Hematopoietic multipotent progenitor cell treated with erythropoietin and hydrocortisone succinate and interleukin-3 and kit ligand, for 6 days (in vitro differentiated cells): ENCODE measurements around the gene UBE3C.
"Not testable (repeated sequence)": the region's sequence is repeated elsewhere in the genome, so short reads cannot be mapped to it uniquely, and the experiment has no call there.

Experiments
- DNase-seq: peaks from one replicate; pipeline ENCODE4 v3.0.0-alpha.2; 2015

Gene UBE3C

GRCh38 chr7:157274094-157274634, 135.4 kb downstream of the UBE3C start:
- not testable (repeated sequence) for DNase-seq

- peak; percentile 44 for DNase-seq
Measured at GRCh38 chr7:157274991-157275427, 136.3 kb downstream of the UBE3C start.

DNA sequence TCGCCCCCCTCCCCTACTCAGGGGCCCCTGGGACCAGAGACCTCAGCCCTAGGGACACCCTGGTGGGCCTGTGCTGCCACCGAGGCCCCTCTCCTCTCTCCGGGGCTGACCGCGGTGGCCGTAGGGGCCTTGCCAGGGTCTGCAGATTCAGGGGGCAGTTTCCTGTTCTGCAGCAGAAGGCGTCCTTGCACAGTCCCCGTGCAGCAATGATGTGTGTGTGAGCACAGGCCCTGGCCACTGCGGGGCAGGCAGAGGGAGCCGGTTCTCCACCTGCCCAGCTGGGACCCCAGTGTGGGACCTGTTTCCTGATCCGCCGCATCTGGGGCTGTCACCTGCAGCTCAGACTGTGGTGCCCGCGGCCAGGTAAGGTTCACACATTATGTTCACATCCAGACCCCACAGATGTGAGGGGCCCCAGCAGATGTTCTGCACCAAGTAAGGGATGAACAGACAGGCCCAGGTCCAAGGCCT, 137.4 kb downstream of the UBE3C start:
- DNase-seq = no peak

DNA sequence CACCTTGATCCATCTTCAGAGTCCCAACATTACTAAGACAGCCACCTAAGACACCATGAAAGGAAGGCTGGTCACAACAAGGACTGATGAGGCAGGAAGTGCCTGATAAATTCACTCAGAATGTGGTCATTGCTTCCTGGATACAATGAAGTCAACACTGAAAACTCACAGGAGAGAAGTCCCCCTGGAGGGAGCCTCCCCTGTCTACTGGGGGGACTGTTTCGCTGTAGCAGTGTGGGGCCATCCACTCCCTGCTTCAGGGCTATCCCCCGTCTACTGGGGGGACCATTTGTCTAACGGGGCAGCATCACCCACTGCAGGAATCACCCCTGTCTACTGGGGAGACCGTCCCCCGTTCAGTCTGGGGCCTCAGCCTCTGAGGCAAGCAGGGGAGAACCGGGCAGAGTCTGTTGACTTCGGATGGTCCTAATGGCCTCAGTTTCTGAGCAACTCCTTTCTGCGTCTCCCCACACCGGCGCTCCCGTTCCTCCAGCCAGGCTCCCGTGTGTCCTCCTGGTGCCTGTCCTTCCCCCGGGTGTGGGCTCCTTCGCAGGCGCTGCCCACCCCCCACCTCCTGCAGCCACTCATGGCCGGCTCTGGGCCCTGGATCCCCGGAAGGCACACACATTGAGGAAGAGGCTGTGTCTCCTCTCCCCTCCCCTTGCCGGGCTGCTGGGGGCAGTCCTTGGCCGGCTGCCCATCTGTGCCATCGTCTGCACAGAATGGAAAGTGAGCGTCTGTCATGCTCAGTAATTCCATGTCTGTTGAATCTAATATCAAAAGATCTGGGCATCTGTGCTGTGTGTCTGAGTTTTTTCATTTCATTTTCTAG, 138.2 kb downstream of the UBE3C start:
- peak; percentile 82 for DNase-seq

DNA sequence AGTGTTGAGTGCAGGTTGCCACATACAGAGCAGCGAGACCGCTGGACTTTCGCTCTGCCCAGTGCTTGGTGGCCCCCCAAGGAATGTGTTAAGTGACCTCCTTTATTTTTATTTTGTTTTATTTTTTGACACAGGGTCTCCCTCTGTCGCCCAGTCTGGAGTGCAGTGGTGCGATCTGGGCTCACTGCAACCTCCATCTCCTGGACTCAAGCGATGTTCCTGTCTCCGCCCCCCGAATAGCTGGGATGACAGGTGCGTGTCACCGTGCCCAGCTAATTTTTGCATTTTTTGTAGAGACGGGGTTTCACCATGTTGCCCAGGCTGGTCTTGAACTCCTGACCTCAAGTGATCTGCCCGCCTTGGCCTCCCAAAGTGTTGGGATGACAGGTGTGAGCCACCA, 138.8 kb downstream of the UBE3C start:
- DNase-seq = not testable (repeated sequence)

DNA sequence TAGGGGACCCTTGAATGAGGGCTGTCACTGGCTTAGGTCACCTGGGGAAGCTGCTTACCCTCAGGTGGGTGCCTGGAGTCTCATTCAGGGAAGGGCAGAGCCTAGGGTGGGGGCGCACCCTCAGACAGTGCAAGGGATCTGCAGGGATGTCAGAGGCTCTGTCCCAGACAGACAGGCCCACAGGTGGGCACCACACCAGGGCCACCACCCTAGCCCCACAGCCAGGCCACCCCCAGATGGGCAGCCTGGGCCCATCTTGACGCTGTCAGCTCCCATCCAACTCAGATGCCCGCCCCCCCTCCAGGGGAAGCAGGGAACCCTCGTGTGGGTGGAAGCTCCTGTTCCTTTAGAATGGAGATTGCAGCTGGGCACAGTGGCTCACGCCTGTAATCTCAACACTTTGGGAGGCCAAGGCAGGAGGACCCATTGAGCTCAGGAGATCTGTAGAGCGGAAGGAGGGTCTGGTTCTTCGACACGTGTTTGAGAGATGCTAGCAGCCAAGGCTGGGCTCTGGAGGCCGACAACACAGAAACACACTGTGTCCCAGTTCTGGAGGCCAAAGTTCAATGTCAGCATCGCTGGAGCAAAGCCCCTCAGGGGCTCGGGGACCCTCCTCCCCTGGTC, 139.6 kb downstream of the UBE3C start:
- no peak for DNase-seq

DNA sequence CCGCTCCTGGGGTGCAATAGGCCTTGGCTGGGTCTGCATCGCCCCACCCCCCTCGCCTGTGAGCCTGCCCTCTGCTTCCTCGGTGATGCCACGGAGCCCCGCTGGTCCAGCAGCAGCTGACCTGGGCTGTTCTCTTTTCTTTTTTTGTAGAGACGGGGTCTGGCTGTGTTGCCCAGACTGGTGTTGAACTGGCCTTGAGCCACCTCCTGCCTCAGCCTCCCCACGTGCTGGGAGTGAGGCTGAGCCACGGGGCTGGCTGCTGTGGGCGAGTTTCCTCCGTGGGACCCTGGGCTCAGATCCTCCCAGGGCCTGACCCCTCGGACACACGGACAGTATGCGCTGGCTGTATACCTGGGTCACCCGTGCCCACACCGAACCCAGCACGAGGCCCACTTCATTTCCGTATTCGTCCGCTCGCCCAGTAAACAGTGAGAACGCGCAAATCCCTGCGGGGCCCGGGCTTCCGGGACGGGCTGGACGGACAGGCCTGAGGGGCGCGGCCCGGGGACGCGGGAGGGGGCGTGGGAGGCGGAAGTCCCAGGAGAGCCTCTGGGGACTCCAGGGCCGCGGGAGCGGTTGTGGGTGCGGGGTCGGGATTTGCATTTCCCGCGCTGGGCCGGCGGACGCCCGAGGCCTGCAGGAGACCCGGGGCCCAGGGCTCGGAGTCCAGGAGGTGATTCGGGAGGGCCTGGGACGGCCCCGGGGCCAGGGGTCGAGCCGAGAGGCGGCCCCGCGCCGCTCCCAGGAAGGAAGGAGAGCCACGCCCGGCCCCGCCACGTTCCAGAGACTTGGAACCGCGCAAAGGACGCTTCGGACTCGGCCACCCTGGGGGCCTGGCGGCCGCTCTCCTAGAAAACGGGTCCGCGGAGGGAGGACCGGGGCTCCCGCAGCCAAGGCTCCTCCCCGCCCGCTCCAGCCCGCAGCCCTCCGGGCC, 140.3 kb downstream of the UBE3C start:
- DNase-seq = no peak

DNA sequence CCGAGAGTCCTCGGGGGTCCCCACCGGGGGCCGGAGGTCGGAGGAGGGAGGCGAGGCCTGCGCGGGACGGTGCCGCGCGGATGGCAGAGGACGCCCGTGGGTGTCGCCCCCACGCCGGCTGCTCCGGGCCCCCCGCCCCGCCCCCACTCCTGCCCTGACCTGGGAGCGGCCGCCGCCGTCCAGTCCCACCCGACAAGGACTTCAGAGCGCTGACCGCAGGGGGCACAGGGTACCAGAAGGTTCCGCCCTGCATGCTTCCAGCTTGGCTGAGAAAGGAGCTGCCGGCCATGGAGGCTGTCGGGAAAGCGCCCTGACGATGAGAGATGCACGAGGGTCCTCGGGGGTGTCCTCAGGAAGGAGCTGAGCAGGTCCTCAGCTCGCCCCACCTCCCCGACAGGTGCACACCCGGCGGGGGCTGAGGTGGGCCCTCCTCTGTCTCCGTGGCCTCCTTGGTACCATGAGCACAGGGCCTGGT, 141.1 kb downstream of the UBE3C start:
- DNase-seq = no peak

DNA sequence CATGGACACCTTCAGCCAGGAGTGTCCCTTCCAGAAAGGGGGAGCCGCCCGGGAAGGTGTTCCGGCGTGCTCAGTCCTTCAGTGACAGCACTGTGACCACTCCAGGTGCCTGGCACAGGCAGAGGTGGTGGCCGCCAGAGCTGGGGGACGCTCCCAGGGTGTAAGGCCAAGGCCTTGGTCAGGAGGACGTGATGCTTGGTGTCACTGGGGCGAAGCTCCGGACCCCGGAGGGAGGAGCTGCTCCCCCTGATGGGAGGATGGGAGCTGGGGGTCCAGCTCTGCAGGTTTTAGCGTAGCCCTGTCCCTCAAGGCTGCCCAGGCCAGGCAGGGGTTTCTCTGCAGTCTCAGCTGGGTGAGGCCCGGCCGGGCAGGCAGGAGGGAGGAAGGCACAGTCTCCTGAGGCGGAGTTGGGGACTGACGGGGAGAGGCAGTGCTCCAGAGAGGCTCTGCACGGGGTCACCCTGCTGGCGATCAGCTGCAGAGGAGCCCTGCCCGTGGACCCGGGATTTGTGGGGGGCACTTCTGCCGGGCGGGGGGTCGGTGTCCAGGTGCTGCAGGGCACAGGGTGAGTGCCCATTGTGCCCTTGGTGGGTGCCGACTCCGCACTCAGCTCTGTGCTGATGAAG, 141.6 kb downstream of the UBE3C start:
- DNase-seq = no peak

- DNase-seq = no peak
Measured at GRCh38 chr7:157281221-157281998, 142.7 kb downstream of the UBE3C start.

GRCh38 chr7:157282141-157282801, 143.5 kb downstream of the UBE3C start:
- DNase-seq = no peak

DNA sequence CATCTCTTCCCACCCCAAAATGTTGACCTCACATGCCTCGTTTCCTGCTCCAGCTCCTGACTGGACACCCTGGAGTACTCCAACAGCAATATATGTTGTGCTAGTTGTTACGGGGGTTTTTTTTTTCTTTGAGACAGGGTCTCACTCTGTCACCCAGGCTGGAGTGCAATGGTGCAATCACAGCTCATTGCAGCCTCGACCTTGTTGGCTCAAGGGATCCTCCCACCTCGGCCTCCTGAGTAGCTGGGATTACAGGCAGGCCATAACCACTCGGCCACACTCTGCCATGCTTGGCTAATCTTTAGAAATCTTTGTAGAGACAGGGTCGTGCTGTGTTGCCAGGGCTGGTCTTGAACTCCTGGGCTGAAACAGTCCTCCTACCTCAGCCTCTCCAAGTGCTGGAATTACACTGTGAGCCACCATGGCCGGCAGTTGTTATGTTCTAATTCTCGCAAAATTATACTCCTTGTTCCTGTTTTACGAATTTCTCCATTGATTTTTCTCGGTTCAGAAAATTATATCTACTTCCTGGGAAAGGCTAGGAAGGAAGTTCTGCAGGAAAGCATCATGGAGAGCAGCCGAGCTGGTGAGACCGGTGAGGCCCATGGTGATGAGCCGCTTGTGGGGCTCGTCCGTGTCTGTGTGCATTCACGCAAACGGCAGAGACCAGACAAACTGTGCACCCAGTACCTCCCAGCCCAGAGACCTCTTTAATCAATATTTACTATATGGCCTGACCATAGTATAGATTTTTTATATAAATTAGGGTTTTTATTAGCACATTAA, 145.7 kb downstream of the UBE3C start:
- no peak for DNase-seq

DNA sequence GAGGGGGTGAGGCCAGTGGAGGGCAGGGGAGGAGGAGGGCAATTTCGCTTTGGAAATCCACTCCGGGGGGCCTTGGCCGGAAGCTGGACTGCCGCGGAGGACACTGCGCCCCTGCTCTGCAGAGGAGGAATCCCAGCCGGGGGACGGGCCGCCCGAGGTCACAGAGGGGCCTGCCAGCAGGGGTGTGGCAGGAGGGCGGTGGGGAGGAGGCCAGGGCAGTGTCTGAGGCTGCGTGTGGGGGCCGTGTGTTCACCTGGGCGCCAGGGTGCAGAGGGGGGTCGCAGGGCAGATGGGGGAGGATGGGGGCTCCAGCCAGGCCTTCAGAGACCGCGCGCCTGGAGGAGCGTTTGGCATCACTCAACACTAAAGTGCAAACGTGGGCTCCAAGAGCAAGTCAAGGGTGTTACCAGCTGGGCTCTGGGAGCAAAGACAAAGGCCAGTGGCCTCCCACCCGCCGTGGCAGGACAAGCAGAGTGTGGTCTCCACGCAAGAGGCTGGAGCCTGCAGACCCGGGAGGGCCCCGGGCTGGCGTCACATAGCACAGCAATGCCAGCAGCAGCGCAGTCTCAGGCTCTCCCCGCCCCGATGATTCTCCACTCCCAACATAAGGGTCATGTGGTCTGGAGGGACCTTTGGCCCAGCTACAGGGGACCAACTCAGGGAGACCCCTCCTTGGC, 152.8 kb downstream of the UBE3C start:
- DNase-seq = no peak

GRCh38 chr7:157292258-157292657, 153.5 kb downstream of the UBE3C start:
- no peak for DNase-seq

DNA sequence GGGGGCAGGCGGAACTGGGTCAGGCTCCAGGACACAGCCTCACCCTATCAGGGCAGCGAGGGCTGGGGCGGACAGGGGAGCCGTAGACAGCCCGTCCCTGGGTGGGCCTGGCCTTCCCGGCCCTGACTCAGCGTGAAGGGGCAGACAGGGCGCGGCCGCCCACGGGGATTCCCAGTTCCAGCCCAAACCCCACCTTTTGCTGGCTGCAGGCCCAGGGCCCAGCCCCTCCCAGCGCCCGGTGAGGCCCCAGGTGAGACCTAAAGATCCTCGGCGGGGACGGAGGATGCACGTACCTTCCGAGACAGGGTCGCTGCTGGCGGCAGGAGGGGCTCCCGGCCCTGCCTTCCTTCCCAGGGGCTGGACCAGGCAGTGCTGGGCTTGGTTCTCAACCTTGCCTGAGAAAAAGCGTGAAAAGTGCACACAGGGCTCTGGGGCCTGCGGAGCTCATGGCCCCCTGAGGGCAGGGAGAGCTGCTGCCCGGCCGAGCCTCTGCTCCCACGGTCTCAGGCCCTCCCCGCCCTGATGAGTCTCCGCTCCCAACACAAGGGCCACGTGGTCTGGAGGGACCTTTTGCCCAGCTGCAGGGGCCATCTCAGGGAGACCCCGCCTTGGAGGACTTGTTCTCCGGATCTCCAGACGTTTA, 154.2 kb downstream of the UBE3C start:
- no peak for DNase-seq

DNA sequence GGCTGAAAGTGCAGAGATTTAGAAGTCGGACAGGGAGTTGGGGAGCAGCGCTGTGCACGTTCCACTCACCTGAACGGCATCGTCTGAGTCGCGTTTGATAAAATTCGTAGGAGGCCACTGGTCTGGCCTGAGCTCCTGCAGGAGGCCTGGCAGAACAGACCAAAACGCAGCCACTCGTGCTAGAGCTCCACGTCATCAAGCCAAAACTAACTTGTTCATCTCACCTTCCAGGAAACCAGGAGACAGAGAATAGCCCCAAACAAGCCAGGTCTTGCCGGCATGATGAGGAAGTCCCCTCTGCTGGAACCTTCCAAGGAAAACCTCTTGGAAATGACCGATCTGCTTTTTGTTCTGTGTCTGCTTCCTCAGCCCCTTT, 154.7 kb downstream of the UBE3C start:
- DNase-seq = no peak

GRCh38 chr7:157294773-157295172, 156.0 kb downstream of the UBE3C start:
- no peak for DNase-seq

GRCh38 chr7:157295338-157295737, 156.6 kb downstream of the UBE3C start:
- no peak for DNase-seq

DNA sequence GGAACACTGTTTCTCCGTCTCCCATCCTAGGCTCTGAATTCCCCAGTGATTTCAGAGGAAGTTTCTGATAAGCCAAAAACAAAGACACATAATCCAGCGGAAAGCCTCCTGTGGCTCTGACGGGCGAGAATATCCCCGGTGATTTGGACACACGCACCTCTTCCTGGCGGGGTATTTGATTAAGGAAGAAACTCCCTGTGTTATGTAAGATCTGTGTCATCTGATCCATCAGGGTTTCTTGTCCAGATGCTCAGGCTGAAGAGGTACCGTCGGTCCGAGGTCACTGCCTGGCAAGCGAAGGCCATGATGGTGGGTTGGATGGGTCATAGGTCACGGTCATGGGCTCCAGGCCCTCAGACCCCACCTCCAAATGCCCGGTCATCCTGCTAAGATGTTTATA, 158.5 kb downstream of the UBE3C start:
- no peak for DNase-seq
